Suprapubic skin (tissue), 3 donors: ENCODE data around the gene INSM1.

Experiments
- EP300 ChIP-seq: sonication (generic); formaldehyde crosslinking; IDR thresholded peaks from one replicate; pipeline ENCODE4 v1.6.1; 2017; ENCODE audit warnings: antibody characterized with exemption
- TF ChIP-seq, protein P1 (sequence below), 2 donors: fragments of 200-600 bp in 1 of 2; fragments of 450-650 bp in 1 of 2; sonication (generic) in 1 of 2; IDR thresholded peaks; one replicate each; pipeline ENCODE4 v1.5.1; 2016 to 2019; ENCODE audit warnings: antibody characterized with exemption in 2 of 2, mild to moderate bottlenecking in 1 of 2, moderate library complexity in 1 of 2

GRCh38 chr20:20417876-20418676 is 50.2 kb downstream of the INSM1 start:
- TF ChIP-seq, protein P1, sequence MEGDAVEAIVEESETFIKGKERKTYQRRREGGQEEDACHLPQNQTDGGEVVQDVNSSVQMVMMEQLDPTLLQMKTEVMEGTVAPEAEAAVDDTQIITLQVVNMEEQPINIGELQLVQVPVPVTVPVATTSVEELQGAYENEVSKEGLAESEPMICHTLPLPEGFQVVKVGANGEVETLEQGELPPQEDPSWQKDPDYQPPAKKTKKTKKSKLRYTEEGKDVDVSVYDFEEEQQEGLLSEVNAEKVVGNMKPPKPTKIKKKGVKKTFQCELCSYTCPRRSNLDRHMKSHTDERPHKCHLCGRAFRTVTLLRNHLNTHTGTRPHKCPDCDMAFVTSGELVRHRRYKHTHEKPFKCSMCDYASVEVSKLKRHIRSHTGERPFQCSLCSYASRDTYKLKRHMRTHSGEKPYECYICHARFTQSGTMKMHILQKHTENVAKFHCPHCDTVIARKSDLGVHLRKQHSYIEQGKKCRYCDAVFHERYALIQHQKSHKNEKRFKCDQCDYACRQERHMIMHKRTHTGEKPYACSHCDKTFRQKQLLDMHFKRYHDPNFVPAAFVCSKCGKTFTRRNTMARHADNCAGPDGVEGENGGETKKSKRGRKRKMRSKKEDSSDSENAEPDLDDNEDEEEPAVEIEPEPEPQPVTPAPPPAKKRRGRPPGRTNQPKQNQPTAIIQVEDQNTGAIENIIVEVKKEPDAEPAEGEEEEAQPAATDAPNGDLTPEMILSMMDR (IDR thresholded peaks at IDR 0.05), result no peak
- no peak for TF ChIP-seq EP300
